ENCODE data around the gene ADCY7. TPM values are rescaled to one million over a fixed set of nuclear protein-coding genes. Genes with fewer than 3 reads are reported as not detected.
"Not testable (repeated sequence)": the region's sequence is repeated elsewhere in the genome, so short reads cannot be mapped to it uniquely, and the experiment has no call there.

The ADCY7 gene
- total RNA-seq, 1 experiment from 2014 or later = 17.7 TPM

DNA sequence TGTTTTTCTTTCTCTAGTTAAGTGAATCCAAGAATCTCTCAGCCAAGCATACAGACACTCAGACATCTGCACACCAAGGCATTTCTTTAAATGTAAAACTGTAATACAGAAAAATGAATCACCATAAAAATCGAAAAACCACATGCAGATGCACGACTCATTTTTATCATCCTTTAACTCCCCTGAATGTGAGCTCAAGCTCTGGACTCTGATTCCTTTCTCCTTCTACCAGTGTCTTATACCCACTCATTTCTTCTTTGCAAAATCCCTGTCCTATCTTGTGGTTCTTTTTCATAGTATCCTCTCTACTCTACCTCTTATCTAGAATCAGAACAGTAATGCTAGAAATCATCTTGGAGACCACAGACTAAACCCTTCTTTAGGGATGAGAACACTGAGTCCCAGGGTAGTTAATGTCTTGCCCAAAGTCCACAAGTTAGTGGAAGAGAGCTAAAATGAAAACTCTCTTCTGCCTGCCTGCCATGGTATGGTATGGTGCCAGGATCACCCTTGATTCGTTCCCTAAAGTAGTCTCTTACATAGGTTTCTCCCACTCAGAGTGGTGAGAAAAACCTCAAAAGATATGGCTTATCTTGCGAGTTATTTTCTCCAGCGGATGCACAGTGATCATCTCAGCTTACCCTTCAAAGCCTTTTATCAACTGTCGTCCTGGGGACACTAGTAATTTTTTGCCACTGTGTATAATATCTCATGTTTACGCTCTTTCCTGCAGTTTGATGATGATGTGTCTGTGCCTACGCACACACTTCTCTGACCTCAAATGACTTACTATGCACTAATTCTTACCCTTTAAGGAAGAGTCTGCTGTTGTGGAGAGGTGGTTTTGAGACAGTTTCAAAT lies 72.2 kb downstream of the ADCY7 start:
- no peak for DNase-seq (ENCODE audit: low spot score)

- no peak for DNase-seq (ENCODE audit: low spot score)
Observed at GRCh38 chr16:50340578-50340977, 74.2 kb downstream of the ADCY7 start.

GRCh38 chr16:50343566-50343965 lies 77.2 kb downstream of the ADCY7 start:
- not testable (repeated sequence) for DNase-seq (ENCODE audit: low spot score)

DNA sequence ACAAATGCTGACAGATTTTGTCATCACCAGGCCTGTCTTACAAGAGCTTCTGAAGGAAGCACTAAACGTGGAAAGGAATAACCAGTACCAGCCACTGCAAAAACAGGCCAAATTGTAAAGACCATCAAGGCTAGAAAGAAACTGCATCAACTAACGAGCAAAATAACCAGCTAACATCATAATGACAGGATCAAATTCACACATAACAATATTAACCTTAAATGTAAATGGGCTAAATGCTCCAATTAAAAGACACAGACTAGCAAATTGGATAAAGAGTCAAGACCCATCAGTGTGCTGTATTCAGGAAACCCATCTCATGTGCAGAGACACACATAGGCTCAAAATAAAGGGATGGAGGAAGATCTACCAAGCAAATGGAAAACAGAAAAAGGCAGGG lies 78.9 kb downstream of the ADCY7 start:
- not testable (repeated sequence) for DNase-seq (ENCODE audit: low spot score)

GRCh38 chr16:50351116-50351515 lies 84.8 kb downstream of the ADCY7 start:
- peak; percentile 32 for DNase-seq (ENCODE audit: low spot score)

- DNase-seq (ENCODE audit: low spot score) = no peak
Observed at GRCh38 chr16:50351952-50352351, 85.6 kb downstream of the ADCY7 start.

DNA sequence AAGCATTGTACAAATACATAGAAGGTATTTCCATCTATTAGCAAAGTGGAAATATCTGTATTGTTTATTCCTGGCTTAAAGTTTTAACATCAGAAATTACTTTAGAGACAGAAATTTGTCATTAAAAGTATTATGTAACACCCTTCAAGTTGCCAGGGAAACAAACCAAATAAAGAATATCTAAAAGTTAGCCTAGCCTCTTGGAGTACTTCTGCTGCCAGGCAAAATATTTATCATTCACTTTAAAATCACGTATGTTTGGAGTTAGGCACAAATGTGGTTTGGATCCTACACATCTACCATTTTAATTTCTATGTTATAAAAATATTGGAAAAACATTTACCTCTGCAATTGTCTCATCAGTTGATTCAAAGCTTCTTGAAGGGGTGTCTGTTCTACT lies 87.7 kb downstream of the ADCY7 start:
- DNase-seq (ENCODE audit: low spot score) = no peak

GRCh38 chr16:50354629-50355456 lies 88.5 kb downstream of the ADCY7 start:
- no peak for DNase-seq (ENCODE audit: low spot score)

DNA sequence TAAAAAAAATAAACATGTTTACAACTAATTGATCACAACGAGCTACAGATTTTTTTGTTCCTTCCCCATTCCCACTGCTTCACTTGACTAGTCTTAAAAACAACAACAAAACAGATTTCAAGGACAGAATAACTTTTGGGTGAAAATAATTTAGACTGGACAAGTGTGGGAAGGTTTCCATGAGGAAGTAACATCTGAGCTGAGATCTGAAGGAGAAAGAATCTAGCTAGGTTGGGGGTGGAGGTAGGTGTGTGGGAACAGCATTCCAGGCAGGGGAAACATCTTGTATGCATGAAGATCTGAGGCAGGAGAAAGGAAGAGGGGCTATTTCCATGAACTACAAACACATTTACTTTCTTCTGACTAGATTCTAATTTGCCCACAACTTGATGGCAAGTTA lies 93.3 kb downstream of the ADCY7 start:
- DNase-seq (ENCODE audit: low spot score) = no peak

GRCh38 chr16:50360033-50360778 lies 93.9 kb downstream of the ADCY7 start:
- no peak for DNase-seq (ENCODE audit: low spot score)

GRCh38 chr16:50360779-50361178 lies 94.4 kb downstream of the ADCY7 start:
- no peak for DNase-seq (ENCODE audit: low spot score)

DNA sequence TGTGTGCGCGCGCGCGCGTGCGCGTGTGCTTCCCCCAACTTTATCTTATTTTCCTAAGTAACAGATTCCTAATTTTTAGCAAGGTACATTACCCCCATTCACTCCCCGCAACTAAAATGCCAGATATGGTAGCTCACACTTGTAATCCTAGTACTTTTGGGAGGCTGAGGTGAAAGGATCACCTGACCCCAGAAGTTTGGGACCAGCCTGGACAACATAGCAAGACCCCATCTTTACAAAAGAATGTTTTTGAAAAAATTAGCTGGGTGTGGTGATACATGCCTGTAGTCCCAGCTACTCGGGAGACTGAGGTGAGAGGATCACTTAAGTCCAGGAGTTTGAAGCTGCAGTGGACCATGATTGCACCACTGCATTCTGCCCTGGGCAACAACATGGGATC lies 97.3 kb downstream of the ADCY7 start:
- no peak for DNase-seq (ENCODE audit: low spot score)

DNA sequence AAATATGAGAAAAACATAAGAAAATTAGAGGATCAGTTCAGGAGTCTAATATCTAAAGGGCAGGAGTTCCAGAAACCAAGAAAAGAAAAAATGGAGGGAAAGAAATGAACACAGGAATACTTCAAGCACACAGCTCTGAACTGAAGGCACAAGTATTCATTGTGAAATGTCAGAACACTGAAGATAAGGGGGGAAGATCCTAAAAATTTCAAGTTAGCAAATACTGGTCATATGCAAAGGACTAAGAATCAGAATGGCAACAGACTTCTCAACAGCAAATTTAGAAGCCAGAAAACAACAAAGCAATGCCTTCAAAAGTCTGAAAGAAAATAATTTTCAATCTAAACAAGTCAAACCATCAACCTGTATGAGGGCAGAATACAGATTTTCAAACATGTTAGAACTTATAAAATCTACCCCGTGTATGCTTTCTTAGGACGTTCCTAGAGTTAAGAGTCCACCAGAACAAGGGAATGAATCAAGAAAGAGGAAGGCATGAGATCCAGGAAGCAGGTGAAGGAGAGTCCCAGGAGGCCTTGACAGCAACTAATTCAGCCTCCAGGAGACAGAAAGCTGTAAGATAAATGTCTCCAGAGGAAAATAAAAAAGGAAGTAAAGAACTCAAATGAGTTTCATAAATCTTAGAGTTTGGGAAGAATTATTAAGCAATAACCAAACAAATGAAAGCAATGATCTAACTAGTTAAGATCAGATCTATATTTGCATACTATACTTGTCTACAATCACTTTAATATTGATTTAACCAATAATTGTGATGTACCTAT lies 99.6 kb downstream of the ADCY7 start:
- DNase-seq (ENCODE audit: low spot score) = no peak

Other genes starting within 250 kb of the ADCY7 start
- 32.7 and 33.6 TPM in 2 replicates for gene CNEP1R1, start 241.3 kb upstream of the ADCY7 start, total RNA-seq (2014; rRNA removed; shearing (Covaris generic))
- 27.2 and 38.7 TPM in 2 replicates for gene HEATR3, start 200.6 kb upstream of the ADCY7 start, total RNA-seq (2014; rRNA removed; shearing (Covaris generic))
- 7.4 and 11.2 TPM in 2 replicates for gene TENT4B, start 113.2 kb upstream of the ADCY7 start, total RNA-seq (2014; rRNA removed; shearing (Covaris generic))
- 82.0 and 98.3 TPM in 2 replicates for gene BRD7, start 102.4 kb downstream of the ADCY7 start, total RNA-seq (2014; rRNA removed; shearing (Covaris generic))